ENCODE measurements around the gene PSMD1. TPM values are rescaled to one million over a fixed set of nuclear protein-coding genes. Genes with fewer than 3 reads are reported as not detected.

PSMD1 gene
- polyA plus RNA-seq, 3 donors: 10.2 to 38.2 (median 32.5) TPM

DNA sequence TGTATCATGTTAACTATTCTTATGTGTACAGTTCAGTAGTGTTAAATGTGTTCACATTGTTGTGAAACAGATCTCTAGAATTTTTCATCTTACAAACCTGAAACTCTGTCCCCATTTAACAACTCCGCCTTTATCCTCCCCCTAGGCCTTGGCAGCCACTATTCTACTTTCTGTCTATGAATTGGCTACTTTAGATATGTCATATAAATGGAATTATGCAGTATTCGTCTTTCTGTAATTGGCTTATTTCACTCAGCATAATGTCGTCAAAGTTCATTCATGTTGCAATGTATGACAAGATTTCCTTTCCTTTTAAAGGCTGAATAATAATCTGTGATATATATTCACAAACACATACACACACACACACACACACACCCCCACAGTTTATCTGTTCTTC, 154.1 kb downstream of the PSMD1 start:
- H3K27ac ChIP-seq (ENCODE audit: low read depth, low read length): no peak overlapping the region
- 71 to 86% (median 78%) methylated on average over 3 of the region's 3 CpGs for WGBS, 3 donors

DNA sequence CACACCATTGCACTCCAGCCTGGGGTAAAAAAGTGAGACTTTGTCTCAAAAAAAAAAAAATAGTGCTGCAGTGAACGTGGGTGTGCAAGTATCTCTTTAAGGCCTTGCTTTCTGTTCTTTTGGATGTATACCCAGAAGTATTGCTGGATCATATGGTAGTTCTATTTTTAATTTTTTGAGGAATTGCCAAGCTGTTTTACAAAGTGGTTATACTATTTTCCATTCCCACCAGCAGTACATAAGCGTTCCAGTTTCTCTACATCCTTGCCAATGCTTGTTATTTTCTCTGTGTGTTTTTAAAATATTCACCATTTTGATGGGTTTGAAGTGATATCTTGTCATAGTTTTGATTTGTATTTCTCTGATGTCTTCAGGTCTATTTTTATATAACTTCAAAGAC, 154.8 kb downstream of the PSMD1 start:
- no peak overlapping the region for H3K27ac ChIP-seq (ENCODE audit: low read depth, low read length)
- WGBS, 3 donors: 55 to 74% (median 70%) methylated on average over 2 of the region's 2 CpGs

DNA sequence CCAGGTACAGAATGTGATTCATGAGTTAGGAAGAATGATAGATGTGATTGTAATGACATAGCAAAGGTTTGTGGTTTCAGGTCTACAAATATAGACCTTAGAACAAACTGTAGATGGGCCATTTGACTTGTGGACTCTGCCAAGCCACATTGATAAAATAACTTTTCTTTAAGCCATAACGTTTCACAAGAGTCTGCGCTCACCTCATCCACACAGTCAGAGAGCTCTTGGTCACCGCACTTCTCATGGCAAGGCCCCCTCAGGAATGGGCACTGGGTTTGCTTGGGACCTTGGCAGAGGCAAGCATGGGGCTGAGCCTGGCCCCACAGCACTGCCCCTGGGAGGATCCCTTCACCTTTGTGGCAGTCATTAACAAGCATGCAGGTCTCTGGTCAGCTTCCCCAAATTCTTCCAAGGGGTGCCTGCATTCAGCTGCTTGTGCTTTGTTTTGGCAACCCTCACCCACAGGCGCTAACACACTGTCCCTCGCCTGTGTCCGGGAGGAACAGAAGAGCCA, 155.7 kb downstream of the PSMD1 start:
- no peak overlapping the region for H3K27ac ChIP-seq (ENCODE audit: low read depth, low read length)
- WGBS, 3 donors: 89 to 92% (median 89%) methylated on average over 6 of the region's 6 CpGs

DNA sequence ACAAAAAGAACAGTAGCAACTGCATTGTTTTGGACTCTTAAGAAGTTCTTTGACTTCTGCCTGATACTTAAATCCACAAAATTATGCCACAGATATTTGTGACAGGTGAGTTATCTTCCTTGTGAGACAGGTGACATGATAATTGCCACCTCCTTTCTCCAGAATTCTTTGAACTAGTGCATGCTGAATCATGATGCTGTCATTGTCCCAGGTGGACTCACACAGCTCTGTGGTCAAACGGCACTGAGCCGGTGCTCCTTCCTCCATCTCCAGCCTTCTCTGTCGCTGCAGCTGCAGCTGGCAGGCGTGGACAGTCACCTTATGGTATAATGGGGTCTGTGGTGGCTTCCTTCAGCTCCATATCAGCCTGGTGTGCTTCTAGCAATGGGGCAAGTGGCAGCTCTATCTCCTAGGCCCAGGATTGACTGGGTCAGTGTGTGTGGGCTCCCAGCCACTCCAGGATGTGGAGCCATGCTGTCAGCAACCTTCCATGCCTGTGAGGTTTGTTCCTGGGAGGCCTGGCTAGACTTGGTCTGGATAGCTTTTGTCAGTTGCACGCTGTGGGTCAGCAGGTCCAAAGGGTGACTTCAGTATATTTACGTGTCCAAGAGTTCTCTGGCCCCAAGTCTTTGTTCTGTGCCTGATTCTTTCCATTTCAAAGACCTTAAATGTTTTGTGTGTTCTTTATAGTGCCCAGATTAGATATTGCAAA, 157.4 kb downstream of the PSMD1 start:
- H3K27ac ChIP-seq (ENCODE audit: low read depth, low read length): no peak overlapping the region
- 88 to 91% (median 89%) methylated on average over 6 of the region's 6 CpGs for WGBS, 3 donors

DNA sequence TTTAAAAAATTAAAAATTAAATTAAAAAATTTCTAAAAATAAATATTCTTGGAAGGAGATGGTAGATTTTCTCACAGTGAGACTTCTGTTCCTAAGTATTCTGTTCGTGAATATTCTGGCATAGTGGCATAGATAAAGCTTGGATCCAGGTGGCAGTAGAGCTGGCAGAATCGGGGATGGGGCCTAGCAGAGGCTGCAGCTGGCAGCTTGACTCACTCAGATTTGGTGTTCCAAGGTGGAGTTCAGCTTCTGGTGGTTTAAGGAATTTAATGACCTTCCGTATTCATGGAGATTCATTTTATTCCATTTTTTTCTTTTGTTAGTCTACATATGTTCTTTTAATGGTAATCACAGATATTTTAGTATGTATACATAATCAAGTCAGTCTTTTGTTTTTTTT, 161.7 kb downstream of the PSMD1 start:
- no peak overlapping the region for H3K27ac ChIP-seq (ENCODE audit: low read depth, low read length)
- whole genome bisulfite sequencing, 3 donors: 88 to 96% (median 91%) methylated on average over 3 of the region's 3 CpGs

DNA sequence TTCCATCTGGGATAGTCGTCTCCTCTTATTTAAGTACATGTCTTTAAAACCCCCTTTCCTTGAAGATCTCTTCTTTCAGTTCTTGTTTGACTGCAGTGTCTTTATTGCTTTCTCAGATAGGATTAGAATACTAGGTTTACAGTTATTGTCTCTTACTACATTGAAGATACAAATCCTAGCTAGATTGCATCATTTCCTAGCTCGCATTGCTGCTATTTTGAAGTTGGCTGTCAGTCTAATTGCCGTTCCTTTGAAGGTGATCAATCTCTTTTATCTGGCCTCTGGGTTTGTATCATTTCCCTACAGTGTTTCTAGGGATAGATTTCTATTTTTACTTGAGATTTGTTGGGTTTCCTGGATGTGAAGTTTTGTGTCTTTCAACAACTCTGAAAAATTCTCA, 162.6 kb downstream of the PSMD1 start:
- 67 to 92% (median 68%) methylated on average over 3 of the region's 3 CpGs for WGBS, 3 donors
- no peak overlapping the region for H3K27ac ChIP-seq (ENCODE audit: low read depth, low read length)

DNA sequence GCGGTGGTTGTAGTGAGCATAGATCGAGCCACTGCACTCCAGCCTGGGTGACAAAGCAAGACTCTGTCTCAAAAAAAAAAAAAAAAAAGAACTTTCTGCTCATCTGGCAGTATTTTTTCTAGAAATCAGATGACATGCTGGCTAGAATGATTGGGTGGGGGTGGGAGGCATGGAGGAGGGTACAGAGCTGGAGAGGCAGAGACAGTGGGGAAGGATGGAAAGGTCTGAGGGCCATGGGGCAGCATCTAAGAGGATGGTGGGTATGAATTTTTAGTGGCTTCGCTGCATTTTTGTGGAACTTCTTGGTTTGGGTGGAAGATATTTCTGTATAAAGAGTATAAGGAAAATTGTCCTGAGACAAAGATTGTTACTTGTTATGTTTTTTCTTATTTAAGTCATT, 165.1 kb downstream of the PSMD1 start:
- WGBS, 3 donors: 89 to 95% (median 94%) methylated on average over 3 of the region's 3 CpGs
- no peak overlapping the region for H3K27ac ChIP-seq (ENCODE audit: low read depth, low read length)

Other genes starting within 250 kb of the PSMD1 start
- 10 to 100 TPM; 28.3 to 31.8 (median 31.2) TPM for gene ITM2C, start 191.9 kb upstream of the PSMD1 start, polyA plus RNA-seq
- gene GPR55, start 131.6 kb upstream of the PSMD1 start, polyA plus RNA-seq: under 1 TPM; 0.05 to 0.18 (median 0.11) TPM
- not detected for gene SPATA3, start 60.7 kb upstream of the PSMD1 start, polyA plus RNA-seq
- 1 to 10 TPM in 2 of 3 donors, under 1 TPM in 1; 0.46 to 5.1 (median 1.3) TPM for gene C2orf72, start 19.3 kb upstream of the PSMD1 start, polyA plus RNA-seq
- gene HTR2B, start 68.2 kb downstream of the PSMD1 start, polyA plus RNA-seq: under 1 TPM; 0.05 to 0.67 (median 0.12) TPM
- gene ARMC9, start 141.8 kb downstream of the PSMD1 start, polyA plus RNA-seq: 1 to 10 TPM; 1.5 to 8.7 (median 4.0) TPM